ENCODE results near the gene P3H1.
"Not testable (repeated sequence)": the region's sequence is repeated elsewhere in the genome, so short reads cannot be mapped to it uniquely, and the experiment has no call there.

The P3H1 gene

DNA sequence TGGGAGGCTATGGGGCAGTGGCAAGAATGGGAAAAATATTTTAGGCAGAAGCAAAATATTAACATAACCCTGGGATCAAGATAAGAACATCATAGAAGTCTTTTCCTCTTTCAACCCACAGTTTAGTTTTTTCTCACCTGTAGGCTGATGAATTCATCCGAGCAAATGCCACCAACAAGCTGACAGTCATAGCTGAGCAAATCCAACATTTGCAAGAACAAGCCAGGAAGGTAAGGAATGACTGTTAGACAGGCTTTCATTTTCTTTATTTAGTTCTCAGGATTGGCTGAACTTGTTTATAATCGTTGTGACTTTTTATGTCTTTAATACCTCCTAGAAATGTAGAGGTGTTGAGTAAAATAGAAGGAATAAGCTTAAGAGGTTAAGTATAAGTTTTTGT lies 6.6 kb upstream of the P3H1 start:
- no peak for DNase-seq

DNA sequence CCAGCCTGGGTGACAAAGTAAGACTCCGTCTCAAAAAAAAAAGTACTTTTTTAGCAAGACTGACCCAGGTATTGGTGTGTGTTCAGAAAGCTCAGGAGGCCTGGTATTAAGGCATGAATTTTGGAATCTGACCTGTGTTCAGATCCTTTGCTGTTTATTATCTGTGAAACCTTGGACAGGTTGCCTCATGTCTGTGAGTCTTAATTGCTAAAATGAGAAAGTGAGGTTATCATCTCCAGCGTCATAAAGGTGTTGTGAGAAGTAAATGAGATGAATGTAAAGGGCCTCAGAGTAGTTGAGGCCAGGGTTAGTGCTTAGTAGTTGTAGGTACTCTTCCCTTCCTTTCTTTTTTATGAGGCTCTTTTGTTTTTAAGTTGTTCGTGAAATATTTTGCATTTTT lies 3.0 kb upstream of the P3H1 start:
- DNase-seq: no peak

DNA sequence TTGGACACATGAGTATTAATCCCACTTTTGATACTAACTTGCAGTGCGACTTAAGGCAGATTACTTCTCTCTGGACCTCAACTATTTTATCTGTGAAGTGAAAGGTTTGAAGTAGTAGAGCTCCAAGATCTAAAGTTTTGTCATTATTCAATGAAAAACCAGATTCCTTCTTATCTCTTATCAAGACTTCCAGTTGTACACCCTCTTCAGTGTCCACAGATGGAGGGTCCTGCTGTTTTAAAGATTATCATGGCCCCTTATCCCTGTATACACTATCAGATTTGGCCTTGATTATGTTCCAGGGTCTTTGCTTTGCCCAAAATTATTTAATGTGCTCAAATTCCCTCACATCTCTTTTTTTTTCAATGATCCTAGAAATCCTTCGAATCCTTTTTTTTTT lies 1.3 kb upstream of the P3H1 start:
- DNase-seq: no peak

DNA sequence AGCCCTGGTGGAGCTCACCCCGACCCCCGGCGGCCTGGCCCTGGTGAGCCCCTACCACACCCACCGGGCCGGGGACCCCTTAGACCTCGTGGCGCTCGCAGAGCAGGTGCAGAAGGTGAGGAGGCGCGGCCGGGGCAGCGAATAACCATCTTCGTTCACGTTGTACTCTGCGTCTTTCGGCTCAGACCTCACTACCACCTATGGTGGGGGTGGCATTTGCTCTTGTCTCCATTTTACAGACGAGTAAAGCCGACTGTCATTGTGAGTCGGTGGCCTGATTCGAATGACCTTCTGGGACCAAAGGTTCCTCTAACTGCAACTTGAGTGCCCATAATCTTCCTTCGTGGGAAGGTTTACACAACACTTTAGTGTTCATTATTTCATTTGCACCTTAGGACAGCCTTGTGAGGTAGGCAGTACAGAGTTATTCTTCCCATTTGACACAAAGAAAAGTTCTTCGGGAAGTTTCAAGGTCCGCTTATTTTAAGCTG lies 727 bp upstream of the P3H1 start:
- no peak for DNase-seq

DNA sequence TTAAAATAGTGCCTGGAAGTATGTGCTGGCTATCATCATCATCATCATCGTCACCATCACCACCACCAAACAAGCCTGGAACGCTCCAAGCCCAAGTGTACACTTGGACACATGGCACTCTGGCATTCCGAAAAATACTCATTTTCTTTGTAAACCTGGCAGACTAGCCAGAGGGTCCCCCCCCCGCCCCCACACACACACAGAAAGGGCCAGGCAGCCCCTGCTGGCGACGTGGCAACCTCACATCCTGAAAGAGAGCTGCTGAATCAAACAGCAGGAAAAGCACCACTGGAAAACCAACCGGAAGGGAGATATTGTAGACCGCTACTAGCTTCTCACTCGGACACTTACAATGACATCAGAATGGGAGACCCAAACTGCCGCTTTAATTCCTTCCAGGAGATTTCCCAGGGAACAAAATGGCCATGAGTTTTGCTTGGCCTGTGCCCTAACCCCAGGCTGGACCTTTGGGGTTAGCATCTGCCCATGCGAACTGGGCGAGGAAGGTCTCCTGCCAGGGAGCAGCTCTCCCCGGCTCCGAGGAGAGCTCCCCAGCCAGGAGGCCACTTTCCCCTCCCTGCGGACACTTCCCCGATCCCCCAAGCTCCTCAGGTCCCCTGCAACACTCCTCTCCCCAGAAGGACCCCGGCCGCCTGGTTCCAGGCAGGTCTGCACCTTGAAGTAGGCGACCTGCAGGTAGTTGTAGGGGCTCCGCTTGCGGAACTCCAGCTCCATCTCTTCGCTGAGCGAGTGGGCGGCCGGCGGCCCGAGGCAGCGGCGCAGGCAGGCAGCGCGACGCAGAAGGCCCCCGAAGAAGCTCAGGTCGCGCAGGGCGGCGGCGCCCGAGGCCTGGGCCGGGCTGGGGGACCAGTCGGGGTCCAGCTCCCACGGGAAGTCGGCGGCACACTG lies 742 bp downstream of the P3H1 start:
- peak; percentile 47 to 58 for DNase-seq

DNA sequence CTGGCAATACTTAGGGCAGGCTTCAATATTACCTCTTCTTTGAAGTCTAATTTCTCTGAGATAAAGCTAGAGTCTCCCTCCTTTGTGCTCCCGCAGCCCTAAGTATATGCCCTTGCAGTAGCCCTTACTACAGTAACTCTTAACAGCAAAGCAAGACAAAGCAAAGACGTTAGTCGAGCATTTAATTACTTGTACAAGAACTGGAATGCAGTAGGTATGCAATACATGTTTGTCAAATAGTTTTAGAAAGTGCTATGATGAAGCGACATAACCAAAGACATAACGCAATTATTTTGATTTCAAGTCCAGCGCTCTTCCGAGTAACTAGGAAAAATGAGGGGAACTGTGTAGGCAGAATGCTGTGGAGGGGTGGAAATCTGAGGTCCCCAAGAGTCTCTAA lies 1.6 kb downstream of the P3H1 start:
- DNase-seq: no peak

DNA sequence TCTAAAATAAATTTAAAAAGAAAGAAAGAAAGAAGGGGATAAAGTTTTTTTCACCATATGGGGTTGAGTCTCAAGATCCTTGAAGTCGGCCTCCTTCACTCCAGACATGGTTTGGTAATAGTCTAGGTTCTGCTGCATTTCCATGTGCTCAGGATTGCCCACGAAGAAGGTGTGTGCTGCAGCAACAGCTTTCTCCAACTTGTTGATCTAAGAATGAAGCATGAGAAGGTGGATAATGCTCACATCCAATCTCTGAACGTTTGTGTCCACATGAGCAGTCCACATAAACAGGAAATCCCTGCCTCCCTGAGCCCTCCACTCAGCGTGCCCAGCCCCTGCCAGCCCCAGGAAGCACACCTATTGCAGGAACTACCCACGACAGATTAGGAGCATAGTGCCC lies 4.6 kb downstream of the P3H1 start:
- DNase-seq: no peak

DNA sequence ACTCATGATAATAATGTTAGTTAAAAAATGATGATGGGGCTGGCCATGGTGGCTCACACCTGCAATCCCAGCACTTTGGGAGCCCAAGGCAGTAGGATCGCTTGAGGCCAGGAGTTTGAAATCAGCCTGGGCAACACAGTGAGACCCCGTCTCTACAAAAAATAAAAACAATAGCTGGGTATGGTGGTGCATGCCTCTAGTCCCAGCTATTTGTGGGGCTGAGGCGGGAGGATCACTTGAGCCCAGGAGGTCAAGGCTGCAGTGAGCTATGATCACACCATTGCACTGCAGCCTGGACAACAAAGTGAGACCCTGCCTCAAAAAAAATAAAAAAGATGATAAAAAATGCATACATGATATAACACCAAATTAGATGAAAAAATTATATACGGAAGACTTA lies 5.3 kb downstream of the P3H1 start:
- no peak for DNase-seq

DNA sequence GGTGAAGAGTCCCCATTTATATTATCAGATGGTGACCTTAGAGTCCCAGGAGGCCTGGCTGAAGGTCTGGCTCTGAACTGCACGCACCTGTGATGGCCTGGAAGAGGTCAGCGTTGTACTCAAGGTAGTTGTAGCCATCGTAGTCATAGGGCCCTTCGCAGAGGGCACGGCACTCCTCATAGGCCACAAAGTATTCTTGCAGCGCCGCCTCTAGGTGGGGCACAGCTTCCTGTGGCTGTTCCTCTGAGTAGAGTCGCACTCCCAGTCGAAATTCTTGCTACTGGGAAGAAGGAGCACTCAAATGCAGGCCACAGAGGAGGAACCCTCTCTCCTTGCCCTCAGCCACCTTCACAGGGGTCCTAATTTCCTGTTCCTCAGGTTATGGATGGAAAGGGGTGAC lies 7.7 kb downstream of the P3H1 start:
- DNase-seq: no peak

DNA sequence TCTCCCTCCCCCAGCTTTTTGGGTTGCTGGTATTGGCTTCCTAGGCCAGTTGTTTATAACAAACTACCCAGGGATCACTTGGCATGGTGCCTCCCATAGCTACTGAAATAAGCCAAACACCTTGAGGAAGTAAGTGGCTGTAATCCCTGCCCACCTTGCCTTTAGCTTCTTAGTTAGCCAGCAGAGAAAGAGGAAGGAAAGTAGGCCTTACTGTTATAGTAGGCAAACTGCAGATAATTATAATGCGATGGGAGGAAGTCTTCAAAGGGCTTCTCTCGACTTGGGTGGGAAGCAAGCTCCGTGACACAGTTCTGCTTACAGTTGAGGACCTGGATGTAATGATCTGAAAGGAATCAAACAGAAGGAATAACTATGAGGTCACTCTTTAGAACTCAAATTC lies 8.2 kb downstream of the P3H1 start:
- no peak for DNase-seq

DNA sequence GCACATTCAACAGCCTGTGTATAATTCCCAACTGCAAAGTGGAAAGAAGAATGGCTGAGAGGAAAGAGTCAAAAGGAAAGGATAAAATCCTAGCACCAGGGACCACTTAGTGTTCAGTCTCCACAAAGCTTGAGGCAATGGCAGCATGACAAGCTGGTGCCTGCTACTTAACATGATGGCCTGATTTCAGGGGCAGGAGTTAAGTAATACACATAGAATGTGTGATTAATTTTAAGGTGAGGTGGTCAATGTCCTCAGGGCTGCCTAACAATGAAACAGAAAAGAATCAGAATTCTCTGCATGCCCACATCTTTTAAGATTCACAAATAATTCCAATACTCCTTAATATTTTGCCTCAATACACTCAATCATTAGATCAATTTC lies 8.9 kb downstream of the P3H1 start:
- DNase-seq: no peak

DNA sequence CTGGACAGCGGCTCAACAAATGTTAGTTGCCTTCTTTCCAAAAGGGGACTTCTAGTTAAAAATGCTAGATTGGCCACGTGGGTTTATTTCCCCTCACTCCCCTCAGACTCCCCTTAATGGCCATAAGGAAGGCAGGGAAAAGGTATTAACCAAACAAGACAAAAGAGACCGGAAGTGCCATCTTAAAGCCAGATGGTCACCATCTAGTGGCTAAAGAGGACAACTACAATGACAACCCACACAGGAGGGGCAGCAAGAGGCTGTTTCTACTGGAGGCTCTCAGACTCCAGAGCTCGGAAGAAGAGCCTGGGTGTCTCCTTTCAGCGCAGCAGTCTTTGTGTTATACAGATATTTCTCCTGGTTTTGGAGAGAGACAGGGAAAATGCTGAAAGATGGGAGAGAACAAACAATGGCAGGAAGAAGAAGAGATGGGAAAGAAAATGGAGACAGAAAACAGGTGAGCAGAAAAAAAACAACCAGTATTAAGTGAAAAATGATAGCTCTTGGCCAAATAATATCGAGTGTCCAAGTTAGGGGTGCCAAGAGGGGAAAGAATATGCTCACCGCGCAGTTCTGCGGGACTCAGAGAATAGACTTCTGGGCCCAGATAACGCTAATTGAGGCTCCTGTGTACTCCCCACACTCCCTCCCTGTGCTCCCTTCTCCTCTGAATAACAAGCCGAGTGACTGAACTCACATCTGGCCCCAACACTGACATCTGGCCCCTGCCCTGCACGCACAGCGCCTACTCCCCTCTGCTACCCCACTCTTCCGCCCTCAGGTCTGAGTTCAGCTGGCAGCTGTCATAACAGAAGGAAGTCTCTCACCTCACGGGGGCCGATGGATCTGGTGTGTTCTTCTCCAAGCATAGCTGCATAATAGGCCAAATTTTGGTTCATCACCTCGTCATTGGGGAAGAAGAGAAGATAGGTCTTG lies 9.6 kb downstream of the P3H1 start:
- no peak for DNase-seq

DNA sequence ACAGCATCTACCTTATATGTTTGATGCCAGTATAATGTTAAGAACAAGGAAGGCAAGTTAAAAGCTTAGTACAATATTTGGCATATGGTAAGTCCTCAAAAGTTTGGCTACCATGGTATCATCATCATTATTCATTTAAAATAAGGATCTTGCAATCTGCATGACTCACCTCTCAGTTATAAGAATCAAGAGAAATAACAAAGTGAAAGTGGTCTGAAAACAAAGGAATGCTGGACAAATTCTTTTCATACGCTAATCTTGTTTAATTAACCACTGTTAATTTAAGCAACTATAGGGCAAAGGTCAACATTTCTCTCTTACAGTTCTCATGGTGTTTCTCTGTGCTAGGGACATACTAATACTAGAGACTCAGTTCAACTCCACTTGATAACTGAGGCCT lies 13.8 kb downstream of the P3H1 start:
- DNase-seq: no peak

DNA sequence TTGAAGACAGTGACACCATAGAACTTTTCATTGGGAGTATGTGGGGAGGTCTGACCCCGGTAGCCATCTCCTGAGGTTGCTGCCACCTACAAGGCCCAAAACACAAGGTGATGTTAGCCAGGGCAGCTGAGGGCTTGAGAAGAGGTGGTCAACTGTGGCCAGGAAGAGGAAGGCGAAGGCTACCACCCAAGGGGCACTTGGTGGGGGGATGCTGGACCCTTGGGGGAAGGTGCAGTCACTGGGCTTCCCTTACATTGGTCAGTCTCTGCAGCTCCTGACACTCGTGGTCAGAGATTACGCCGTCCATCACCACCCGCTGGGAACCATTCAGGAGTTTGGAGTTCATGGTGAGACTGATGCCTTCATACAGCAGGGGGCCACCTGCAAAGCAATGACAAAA lies 14.5 kb downstream of the P3H1 start:
- DNase-seq: no peak

DNA sequence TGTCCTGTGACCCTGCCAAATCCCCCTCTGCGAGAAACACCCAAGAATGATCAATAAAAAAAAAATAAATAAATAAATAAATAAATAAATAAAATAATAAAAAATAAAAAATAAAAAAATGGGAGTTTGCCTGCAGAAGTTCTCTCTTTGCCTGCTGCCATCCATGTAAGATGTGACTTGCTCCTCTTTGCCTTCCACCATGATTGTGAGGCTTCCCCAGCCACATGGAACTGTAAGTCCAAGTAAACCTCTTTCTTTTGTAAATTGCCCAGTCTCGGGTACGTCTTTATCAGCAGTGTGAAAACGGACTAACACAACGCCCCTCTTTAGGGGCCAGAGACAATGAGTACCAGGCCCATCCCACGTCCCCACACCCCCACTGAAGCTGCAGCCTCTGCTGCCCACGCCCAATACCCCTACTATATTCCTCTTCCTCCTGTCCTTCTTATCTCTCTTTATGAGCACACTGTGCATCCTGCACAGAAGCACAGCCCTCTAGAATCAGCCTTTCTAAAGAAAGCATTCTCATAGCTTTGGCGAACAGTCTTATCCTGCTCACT lies 15.2 kb downstream of the P3H1 start:
- DNase-seq: not testable (repeated sequence)

DNA sequence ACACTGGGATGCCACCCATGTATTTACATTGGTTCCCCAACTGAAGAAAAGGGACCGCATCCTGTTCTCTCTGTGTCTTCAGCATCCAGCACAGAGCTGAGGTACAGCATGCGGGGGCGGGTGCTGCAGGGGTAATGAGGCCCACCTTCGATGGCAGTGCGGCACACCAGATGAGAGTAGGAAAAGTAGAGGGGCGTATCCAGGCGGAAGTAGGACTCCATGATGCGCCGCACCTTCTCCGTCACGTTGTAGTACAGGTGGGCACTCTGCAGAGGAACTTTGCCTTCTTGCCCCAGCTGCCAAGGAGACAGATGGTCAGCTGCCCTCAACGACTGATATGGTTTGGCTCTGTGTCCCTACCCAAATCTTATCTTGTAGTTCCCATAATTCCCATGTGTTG lies 16.8 kb downstream of the P3H1 start:
- DNase-seq: no peak

DNA sequence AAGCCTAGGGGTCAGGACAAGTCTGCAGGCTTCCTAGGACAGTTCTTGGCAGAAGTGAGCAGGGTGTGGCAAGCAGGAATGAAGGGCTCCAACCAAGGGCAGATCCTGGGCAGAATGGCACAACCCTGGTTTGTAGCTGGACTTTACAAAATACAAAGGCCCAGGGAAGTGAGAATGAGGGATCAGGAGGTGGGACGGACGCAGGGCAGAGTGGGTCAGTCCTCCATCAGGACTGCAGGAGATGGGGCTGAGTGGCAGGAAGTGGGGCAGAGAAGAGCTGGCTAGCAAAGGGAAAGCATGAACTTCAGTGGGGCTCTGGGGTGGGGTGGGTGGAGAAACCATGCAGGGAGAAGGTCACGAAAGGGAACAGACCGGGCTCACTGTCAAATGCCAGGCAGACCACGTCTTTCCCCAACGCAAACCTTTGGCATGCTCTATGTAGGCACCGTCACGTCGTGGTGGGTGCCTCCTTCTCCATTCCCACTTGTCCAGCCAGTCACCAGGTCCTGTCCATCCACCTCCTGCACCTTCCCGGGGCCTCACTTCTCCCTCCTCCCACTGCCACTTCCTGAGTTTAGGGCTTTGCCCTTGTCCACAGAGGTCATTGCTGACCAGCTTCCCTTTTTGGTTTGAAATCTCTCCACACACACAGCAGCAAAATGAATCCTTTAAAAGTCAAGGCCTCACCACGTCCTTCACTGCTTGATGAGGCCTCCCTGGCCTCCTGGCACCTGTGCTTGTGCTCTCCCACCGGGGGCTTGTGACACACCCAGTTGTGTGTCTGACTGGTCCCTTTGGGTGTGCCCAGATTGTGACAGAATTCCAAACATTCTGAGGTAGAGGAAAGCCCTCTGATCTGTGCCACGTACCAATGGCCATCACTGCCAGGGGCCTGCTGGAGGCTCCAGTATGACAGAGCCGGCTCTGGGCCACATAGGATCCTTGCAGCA lies 18.1 kb downstream of the P3H1 start:
- DNase-seq: no peak

DNA sequence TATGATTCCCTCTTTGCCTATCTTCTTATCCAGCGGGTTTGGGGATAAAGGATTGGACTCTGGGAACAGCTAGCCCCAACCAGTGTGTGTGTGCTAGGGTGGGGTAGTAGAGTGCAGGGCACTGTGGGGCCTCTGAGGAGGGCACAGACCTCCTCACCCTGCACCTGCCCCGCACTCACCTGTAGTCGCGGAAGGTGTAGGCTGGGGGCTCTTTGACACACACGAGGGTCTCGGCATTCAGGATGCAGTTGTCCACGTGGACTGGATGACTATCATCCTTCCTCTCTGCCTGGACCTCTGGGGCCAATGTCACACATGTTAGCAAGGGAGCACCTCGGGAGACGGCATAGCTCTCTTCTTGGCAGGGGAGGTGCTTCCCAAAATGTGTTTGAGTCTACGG lies 18.8 kb downstream of the P3H1 start:
- no peak for DNase-seq

DNA sequence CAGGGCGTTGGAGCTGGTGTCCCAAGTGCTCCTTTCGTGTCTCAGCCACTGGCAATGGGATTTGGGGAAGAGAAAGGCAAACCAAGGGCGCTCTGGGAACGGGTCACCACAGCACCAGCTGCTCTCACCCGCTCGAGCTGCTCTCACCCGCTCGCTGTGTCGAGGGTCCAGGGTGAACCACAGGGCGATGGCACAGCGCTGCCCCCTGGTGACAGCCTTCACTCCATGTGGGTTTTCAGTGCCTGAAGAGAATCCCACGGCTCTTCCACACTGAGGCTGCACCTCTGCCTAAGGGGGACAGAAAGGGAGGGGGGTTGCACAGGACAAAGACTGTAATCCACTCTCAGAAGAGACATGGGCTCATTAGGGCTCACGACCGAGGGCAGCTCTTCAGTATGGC lies 19.7 kb downstream of the P3H1 start:
- peak; percentile 45 to 51 for DNase-seq

DNA sequence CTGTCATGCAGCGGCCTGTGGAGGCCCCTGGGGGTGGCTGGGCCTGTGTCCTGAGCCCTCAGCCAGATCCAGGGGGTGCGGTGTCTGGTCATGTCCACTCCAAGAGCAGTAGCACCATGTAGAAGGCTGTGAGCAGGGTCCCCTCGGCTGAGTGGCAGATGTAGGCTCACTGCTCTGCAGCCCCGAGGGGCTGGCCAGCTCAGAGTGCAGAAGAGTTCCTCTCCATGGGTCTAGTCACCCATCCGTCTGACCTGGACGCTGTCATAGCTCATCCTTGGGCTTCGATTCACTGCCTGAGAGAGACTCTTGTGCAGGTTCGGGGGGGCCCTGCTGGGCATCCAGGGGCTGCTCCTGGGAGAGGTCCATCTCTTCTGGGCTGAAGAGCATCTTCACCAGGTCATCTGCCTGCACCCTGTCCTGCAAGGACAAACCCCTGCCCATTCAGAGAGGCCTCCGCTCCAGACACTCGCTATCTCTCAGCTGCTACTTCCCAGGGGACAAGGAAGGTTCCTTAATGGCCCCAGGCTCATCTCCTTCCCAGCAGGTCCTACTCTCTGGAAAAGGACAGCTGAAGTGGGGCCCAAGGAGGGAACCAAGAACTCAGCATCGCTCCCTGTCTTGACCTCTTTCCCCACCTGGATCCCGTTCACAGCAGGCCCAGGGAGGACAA lies 20.3 kb downstream of the P3H1 start:
- no peak for DNase-seq

DNA sequence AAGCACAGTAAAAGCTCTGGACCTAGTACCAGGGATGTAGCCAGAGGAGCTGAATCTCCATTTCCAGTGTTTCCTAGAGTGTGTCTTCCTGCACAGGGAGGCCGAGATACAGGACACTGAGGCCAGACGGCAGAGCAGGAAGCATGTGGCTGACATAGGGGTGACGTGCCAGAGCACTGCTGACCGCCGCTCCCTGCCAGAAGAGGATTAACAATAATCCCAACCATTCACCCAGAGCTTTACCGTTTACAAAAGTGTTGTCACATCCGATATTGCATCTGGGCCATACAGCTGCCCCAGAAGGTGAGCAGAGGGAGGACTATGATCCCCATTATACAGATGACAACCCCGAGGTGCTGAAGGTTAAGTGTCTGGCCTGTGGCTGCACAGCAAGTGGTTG lies 21.0 kb downstream of the P3H1 start:
- no peak for DNase-seq

DNA sequence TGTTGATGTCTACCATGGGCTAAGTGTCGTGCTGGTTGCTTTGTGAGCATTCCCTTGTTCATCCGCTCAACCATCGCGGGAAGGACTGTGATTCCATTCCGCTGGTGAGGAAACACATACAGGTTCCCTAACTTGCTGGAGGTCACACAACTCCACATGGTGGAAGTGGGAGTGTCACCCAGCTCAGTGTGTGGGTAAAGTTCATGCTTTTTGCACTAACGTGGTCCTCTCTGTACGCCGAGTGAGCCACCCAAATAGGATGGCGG lies 22.7 kb downstream of the P3H1 start:
- no peak for DNase-seq
